Measurements from ENCODE around the gene INPP4B. TPM values are rescaled to one million over a fixed set of nuclear protein-coding genes. Genes with fewer than 3 reads are reported as not detected.

INPP4B gene
- total RNA-seq, 2 donors from 2014 or later, result 8.2 to 16.6 TPM

DNA sequence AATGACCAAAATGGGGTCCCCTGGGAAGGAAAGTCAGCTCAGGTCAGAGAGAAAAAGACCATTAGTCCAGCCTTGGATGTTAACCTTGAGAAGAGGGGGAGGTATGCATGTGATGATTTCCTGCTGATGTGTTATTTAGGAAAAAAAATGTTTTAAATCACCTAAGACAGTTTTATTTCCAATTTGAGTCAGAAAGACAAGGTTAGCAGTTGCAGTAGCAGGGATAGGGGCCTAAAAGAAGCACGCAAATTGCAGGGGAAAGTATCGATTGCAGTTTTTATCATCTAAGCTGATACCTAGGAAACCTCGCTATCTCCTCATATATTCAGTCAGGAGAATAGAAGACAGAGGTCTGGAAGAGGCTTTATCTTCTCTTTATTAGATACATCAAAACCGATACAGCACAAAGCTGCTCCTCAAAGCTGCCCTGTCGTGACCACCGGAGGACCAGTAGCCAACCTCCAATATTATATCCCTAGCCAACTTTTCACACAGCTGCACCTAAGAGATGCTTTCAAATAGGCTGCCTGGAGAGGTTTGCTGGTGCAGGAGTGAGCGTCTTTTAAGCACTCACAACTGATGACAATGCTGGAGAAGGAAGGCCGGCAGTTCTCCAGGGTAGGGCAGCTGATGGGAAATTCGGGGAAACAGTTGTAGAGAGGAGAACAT lies 289.4 kb downstream of the INPP4B start:
- WGBS, 2 donors, result 94 to 95% methylated on average over 9 of the region's 9 CpGs
- intact Hi-C loops (cut with DNase I), result no loop called here
- Histone ChIP-seq H3K9me3 (no peaks in the 10 kb centered on the region), H3K27me3 (no peaks in the 10 kb centered on the region), H3K4me1 (peaks cover 14% of the 10 kb centered on the region), H3K27ac (no peak overlapping the region), H3K36me3 (replicated peaks in 1 of 2; ENCODE audit: insufficient read depth in 1 of 2, low read depth in 2 of 2) (no peaks in the 10 kb centered on the region), H3K4me3 (no peak overlapping the region)
- TF ChIP-seq POLR2A (IDR thresholded peaks at IDR 0.05) (no peak), CTCF (IDR thresholded peaks at IDR 0.05) (no peak)
- DNase-seq, result no peak
- no peak for ATAC-seq

DNA sequence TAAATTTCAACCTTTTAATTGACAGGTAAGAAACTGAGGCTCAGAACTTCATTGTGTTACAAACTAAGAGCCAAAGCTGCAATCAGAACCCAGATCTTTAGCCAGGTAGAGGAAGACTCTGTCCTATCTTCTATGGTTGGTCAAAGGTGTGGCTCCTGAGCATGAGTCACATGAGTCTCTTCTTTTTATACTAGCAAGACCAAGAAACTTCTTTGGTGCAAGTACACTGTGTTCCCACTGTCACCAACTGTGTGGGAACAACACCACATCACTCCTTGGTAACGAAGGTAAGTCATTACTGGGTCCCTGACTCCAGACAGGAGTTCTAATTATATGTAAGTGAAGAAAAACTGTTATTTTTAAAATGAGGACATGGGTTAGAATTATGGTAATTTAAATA lies 290.1 kb downstream of the INPP4B start:
- no peak for DNase-seq
- no peak for ATAC-seq
- Histone ChIP-seq H3K27ac (no peak overlapping the region), H3K9me3 (no peaks in the 10 kb centered on the region), H3K4me3 (no peak overlapping the region), H3K27me3 (no peaks in the 10 kb centered on the region), H3K36me3 (replicated peaks in 1 of 2; ENCODE audit: insufficient read depth in 1 of 2, low read depth in 2 of 2) (no peaks in the 10 kb centered on the region), H3K4me1 (peaks cover 18% of the 10 kb centered on the region)
- TF ChIP-seq POLR2A (IDR thresholded peaks at IDR 0.05), result no peak
- no peak for TF ChIP-seq CTCF (IDR thresholded peaks at IDR 0.05)
- WGBS, 2 donors, result 40 to 90% methylated on average over 1 of the region's 1 CpG
- intact Hi-C loops (cut with DNase I), result no loop called here

GRCh38 chr4:142554412-142554811 lies 291.7 kb downstream of the INPP4B start:
- Histone ChIP-seq H3K4me3 (no peak overlapping the region), H3K27ac (no peak overlapping the region), H3K27me3 (no peaks in the 10 kb centered on the region), H3K36me3 (replicated peaks in 1 of 2; ENCODE audit: insufficient read depth in 1 of 2, low read depth in 2 of 2) (no peaks in the 10 kb centered on the region), H3K9me3 (no peaks in the 10 kb centered on the region), H3K4me1 (peaks cover 25% of the 10 kb centered on the region)
- DNase-seq, result no peak
- no peak for ATAC-seq
- WGBS, 2 donors, result 91 to 100% methylated on average over 1 of the region's 1 CpG
- intact Hi-C loops (cut with DNase I), result no loop called here
- TF ChIP-seq POLR2A (IDR thresholded peaks at IDR 0.05), result no peak
- TF ChIP-seq CTCF (IDR thresholded peaks at IDR 0.05), result no peak

GRCh38 chr4:142551517-142552305 lies 294.4 kb downstream of the INPP4B start:
- TF ChIP-seq POLR2A (IDR thresholded peaks at IDR 0.05) (no peak), CTCF (IDR thresholded peaks at IDR 0.05) (no peak)
- no peak for ATAC-seq
- Histone ChIP-seq H3K27ac (peak overlapping the region in 2 of 4 donors; percentile 34 to 71), H3K9me3 (no peaks in the 10 kb centered on the region), H3K36me3 (replicated peaks in 1 of 2; ENCODE audit: insufficient read depth in 1 of 2, low read depth in 2 of 2) (no peaks in the 10 kb centered on the region), H3K27me3 (no peaks in the 10 kb centered on the region), H3K4me3 (no peak overlapping the region), H3K4me1 (peaks cover 29% of the 10 kb centered on the region)
- WGBS, 2 donors, result 67 to 73% methylated on average over 6 of the region's 6 CpGs
- DNase-seq, result no peak
- intact Hi-C loops (cut with DNase I), result no loop called here

All from body of pancreas (tissue), 4 donors.